ENCODE results near the gene DUSP10.

The DUSP10 gene

DNA sequence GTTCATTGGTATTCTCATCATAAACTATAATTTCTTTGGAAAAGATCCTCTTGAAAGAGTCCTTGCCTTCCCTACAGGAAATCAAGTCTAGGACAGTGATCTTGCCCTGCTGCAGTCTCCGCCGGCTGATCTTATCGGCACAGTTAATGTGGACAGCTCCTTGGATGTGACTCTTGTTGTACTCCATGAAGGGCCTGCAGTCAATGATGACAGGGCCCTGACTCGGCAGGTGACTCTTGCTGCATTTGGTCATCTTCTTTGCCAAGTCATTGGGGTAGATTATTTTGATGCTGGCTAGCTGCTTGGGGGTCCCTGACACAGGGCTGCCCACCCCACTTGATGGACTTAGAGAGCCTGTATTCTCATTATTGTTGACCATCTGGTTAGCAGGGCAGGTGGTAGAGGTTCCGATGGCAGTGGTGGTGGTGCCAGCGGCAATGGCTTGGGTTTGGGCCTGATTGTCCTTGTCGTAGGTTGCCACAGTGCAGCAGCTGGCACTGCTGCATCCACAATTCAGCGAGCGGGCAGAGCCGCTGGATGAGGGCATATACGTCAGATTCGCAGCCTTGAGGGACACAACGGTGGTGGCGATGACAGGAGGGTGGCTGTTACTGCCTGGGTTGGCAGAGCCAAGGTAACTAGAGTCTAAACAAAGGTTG, 2.7 kb downstream of the DUSP10 start:
- Histone ChIP-seq H3K9me3 (ENCODE audit: control extremely low read depth in 1 of 5, control insufficient read depth in 4 of 5, insufficient read depth in 2 of 5, low read depth in 1 of 5, low read length in 4 of 5) (peaks cover 0 to 15% (median 0%) of the 10 kb centered on the region in 5 experiments), H3K4me1 (ENCODE audit: control extremely low read depth in 1 of 4, control insufficient read depth in 4 of 4, insufficient read depth in 4 of 4, low read length in 3 of 4) (peaks cover 15 to 80% (median 69%) of the 10 kb centered on the region in 4 experiments), H3K27me3 (replicated peaks in 2 of 5; ENCODE audit: control insufficient read depth in 4 of 5, insufficient read depth in 5 of 5, low read length in 4 of 5) (no peaks in the 10 kb centered on the region), H3K36me3 (ENCODE audit: control insufficient read depth in 4 of 4, insufficient read depth in 4 of 4, low read length in 3 of 4) (peaks cover 5 to 56% (median 28%) of the 10 kb centered on the region in 4 experiments), H3K4me3 (ENCODE audit: control insufficient read depth in 1 of 7, extremely low read depth in 1 of 7, insufficient read depth in 4 of 7, low read depth in 2 of 7, low read length in 6 of 7) (peak overlapping the region in 5 of 7 experiments; percentile 32 to 100 (median 99)), H3K27ac (ENCODE audit: insufficient read depth in 1 of 2, low read depth in 1 of 2, low read length in 2 of 2, poor library complexity in 1 of 2, severe bottlenecking in 2 of 2) (no peak overlapping the region)
- WGBS (ENCODE audit: insufficient coverage): 99% methylated on average over 14 of the region's 14 CpGs
- ChIA-PET CTCF (interaction anchor here (0.9 to 2.0 kb wide), 6 partner anchors 9 to 107 kb away, joined by 3 to 8 read pairs (median 4); no protein-coding TSS in a partner anchor), POLR2A (interaction anchor here (6.9 kb wide), 1 partner anchor 31 kb away, joined by 58 read pairs; no protein-coding TSS in a partner anchor)
- no peak for DNase-seq

DNA sequence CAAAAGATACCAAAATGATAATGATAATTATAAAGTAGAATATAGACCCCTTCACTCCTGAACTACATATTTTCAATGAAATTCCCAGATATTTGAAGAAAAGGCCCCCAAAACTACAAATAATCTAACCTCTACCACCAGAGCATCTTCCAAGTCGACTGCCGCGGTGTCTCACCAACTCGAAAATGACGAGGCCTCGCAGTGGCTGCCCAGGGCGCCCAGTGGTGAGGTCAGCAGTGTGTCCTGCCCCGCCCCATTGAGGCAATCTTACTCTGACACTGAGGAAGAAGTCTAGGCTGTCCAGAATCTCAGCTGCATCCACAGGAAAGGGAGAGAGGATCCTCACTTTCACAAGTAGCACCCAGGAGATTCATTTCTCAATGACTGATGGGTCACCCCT, 5.2 kb downstream of the DUSP10 start:
- H3K27me3 ChIP-seq (replicated peaks in 2 of 5; ENCODE audit: control insufficient read depth in 4 of 5, insufficient read depth in 5 of 5, low read length in 4 of 5): no peaks in the 10 kb centered on the region
- H3K4me3 ChIP-seq (ENCODE audit: control insufficient read depth in 1 of 7, extremely low read depth in 1 of 7, insufficient read depth in 4 of 7, low read depth in 2 of 7, low read length in 6 of 7): peak overlapping the region in 4 of 7 experiments; percentile 8 to 53 (median 36)
- peaks cover 20 to 88% (median 73%) of the 10 kb centered on the region in 4 experiments for H3K4me1 ChIP-seq (ENCODE audit: control extremely low read depth in 1 of 4, control insufficient read depth in 4 of 4, insufficient read depth in 4 of 4, low read length in 3 of 4)
- H3K9me3 ChIP-seq (ENCODE audit: control extremely low read depth in 1 of 5, control insufficient read depth in 4 of 5, insufficient read depth in 2 of 5, low read depth in 1 of 5, low read length in 4 of 5): peaks cover 0 to 15% (median 0%) of the 10 kb centered on the region in 5 experiments
- ChIA-PET CTCF (interaction anchor here (1.1 to 1.3 kb wide), 2 partner anchors 11 to 21 kb away, joined by 3 to 4 read pairs; no protein-coding TSS in a partner anchor), POLR2A (interaction anchor here (6.9 kb wide), 1 partner anchor 29 kb away, joined by 58 read pairs; no protein-coding TSS in a partner anchor)
- 99% methylated on average over 8 of the region's 8 CpGs for WGBS (ENCODE audit: insufficient coverage)
- H3K27ac ChIP-seq (ENCODE audit: insufficient read depth in 1 of 2, low read depth in 1 of 2, low read length in 2 of 2, poor library complexity in 1 of 2, severe bottlenecking in 2 of 2): no peak overlapping the region
- DNase-seq: no peak
- H3K36me3 ChIP-seq (ENCODE audit: control insufficient read depth in 4 of 4, insufficient read depth in 4 of 4, low read length in 3 of 4): peaks cover 5 to 76% (median 28%) of the 10 kb centered on the region in 4 experiments

DNA sequence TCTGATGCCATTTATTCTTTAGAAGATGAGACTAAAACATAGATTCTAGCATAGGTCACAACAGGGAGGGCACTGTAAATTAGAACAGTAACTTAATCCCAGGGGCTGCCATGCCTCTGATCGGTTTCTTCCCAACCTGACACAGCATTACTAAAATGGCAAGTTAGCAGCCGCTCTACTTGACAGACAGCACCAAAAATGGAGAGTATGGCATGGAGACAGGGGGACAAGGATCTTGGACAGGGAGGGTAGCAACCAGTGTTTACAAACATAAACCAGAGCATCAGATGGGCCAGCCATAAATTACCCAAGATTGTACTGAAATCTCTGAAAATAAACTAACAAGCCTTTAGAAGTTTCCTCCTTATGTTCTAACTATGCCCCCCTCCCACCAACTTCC, 5.9 kb downstream of the DUSP10 start:
- Histone ChIP-seq H3K27me3 (replicated peaks in 2 of 5; ENCODE audit: control insufficient read depth in 4 of 5, insufficient read depth in 5 of 5, low read length in 4 of 5) (no peaks in the 10 kb centered on the region), H3K9me3 (ENCODE audit: control extremely low read depth in 1 of 5, control insufficient read depth in 4 of 5, insufficient read depth in 2 of 5, low read depth in 1 of 5, low read length in 4 of 5) (peaks cover 0 to 15% (median 0%) of the 10 kb centered on the region in 5 experiments), H3K4me1 (ENCODE audit: control extremely low read depth in 1 of 4, control insufficient read depth in 4 of 4, insufficient read depth in 4 of 4, low read length in 3 of 4) (peaks cover 20 to 88% (median 73%) of the 10 kb centered on the region in 4 experiments), H3K36me3 (ENCODE audit: control insufficient read depth in 4 of 4, insufficient read depth in 4 of 4, low read length in 3 of 4) (peaks cover 5 to 80% (median 28%) of the 10 kb centered on the region in 4 experiments), H3K27ac (ENCODE audit: insufficient read depth in 1 of 2, low read depth in 1 of 2, low read length in 2 of 2, poor library complexity in 1 of 2, severe bottlenecking in 2 of 2) (no peak overlapping the region), H3K4me3 (ENCODE audit: control insufficient read depth in 1 of 7, extremely low read depth in 1 of 7, insufficient read depth in 4 of 7, low read depth in 2 of 7, low read length in 6 of 7) (peak overlapping the region in 5 of 7 experiments; percentile 20 to 59 (median 37))
- no peak for DNase-seq
- ChIA-PET POLR2A (interaction anchor here (0.9 kb wide), 1 partner anchor 27 kb away, joined by 3 read pairs; no protein-coding TSS in a partner anchor), CTCF (no interaction called here)
- WGBS (ENCODE audit: insufficient coverage): 100% methylated on average over 1 of the region's 2 CpGs

DNA sequence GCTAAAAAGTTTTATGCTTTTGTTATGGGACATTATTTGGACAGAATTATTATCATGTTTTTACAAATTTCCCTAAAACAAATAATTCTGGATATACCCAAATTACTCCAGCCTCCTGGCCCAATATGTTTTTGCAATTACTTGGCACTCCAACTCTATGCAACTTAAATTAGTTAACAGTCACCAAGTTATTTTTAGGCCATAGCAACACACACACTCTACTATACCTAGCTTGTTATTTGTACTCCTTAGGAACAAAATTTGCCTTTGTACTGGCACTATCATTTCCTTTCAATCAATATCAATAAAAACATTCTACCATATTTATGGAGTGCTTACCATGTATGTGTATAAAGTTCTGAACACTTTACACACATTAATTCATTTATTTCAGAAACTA, 7.7 kb downstream of the DUSP10 start:
- Histone ChIP-seq H3K4me1 (ENCODE audit: control extremely low read depth in 1 of 4, control insufficient read depth in 4 of 4, insufficient read depth in 4 of 4, low read length in 3 of 4) (peaks cover 13 to 78% (median 65%) of the 10 kb centered on the region in 4 experiments), H3K27ac (ENCODE audit: insufficient read depth in 1 of 2, low read depth in 1 of 2, low read length in 2 of 2, poor library complexity in 1 of 2, severe bottlenecking in 2 of 2) (peak overlapping the region in 1 of 2 experiments; percentile 56), H3K27me3 (replicated peaks in 2 of 5; ENCODE audit: control insufficient read depth in 4 of 5, insufficient read depth in 5 of 5, low read length in 4 of 5) (no peaks in the 10 kb centered on the region), H3K4me3 (ENCODE audit: control insufficient read depth in 1 of 7, extremely low read depth in 1 of 7, insufficient read depth in 4 of 7, low read depth in 2 of 7, low read length in 6 of 7) (peak overlapping the region in 2 of 7 experiments; percentile 23 to 53), H3K9me3 (ENCODE audit: control extremely low read depth in 1 of 5, control insufficient read depth in 4 of 5, insufficient read depth in 2 of 5, low read depth in 1 of 5, low read length in 4 of 5) (peaks cover 0 to 12% (median 0%) of the 10 kb centered on the region in 5 experiments), H3K36me3 (ENCODE audit: control insufficient read depth in 4 of 4, insufficient read depth in 4 of 4, low read length in 3 of 4) (peaks cover 5 to 85% (median 24%) of the 10 kb centered on the region in 4 experiments)
- DNase-seq: no peak
- POLR2A ChIA-PET: no interaction called here
- CTCF ChIA-PET: interaction anchor here (1.0 to 3.2 kb wide), 4 partner anchors 9 to 46 kb away, joined by 3 to 13 read pairs (median 5); partner anchors contain the start of gene DUSP10

DNA sequence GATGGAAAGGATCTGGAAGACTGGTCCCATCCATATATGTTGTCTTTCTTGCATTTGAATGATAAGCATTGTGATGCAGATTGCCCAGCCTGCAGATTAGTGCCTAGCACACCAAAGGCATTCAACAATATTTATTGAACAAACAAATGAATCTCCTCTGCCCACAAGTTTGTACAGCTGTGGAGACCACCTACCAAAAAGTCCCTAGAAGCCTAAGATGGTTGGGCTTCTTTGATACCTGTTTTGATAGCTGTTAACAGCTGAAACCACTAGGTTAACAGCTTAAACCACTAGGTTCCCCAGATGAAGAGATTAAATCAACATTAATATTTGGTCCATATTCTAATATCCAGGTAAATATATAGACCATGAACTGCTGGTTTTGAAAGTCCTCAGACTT, 9.8 kb downstream of the DUSP10 start:
- DNase-seq: no peak
- Histone ChIP-seq H3K27ac (ENCODE audit: insufficient read depth in 1 of 2, low read depth in 1 of 2, low read length in 2 of 2, poor library complexity in 1 of 2, severe bottlenecking in 2 of 2) (no peak overlapping the region), H3K4me3 (ENCODE audit: control insufficient read depth in 1 of 7, extremely low read depth in 1 of 7, insufficient read depth in 4 of 7, low read depth in 2 of 7, low read length in 6 of 7) (no peak overlapping the region), H3K36me3 (ENCODE audit: control insufficient read depth in 4 of 4, insufficient read depth in 4 of 4, low read length in 3 of 4) (peaks cover 8 to 85% (median 13%) of the 10 kb centered on the region in 4 experiments), H3K27me3 (replicated peaks in 2 of 5; ENCODE audit: control insufficient read depth in 4 of 5, insufficient read depth in 5 of 5, low read length in 4 of 5) (no peaks in the 10 kb centered on the region), H3K4me1 (ENCODE audit: control extremely low read depth in 1 of 4, control insufficient read depth in 4 of 4, insufficient read depth in 4 of 4, low read length in 3 of 4) (peaks cover 11 to 61% (median 50%) of the 10 kb centered on the region in 4 experiments), H3K9me3 (ENCODE audit: control extremely low read depth in 1 of 5, control insufficient read depth in 4 of 5, insufficient read depth in 2 of 5, low read depth in 1 of 5, low read length in 4 of 5) (peaks cover 0 to 3% (median 0%) of the 10 kb centered on the region in 5 experiments)
- POLR2A ChIA-PET: interaction anchor here (1.3 to 2.7 kb wide), 2 partner anchors 10 to 24 kb away, joined by 6 to 13 read pairs; partner anchors contain the start of gene DUSP10
- CTCF ChIA-PET: interaction anchor here (1.0 to 3.2 kb wide), 2 partner anchors 11 to 189 kb away, joined by 3 to 13 read pairs; partner anchors contain the start of gene DUSP10

DNA sequence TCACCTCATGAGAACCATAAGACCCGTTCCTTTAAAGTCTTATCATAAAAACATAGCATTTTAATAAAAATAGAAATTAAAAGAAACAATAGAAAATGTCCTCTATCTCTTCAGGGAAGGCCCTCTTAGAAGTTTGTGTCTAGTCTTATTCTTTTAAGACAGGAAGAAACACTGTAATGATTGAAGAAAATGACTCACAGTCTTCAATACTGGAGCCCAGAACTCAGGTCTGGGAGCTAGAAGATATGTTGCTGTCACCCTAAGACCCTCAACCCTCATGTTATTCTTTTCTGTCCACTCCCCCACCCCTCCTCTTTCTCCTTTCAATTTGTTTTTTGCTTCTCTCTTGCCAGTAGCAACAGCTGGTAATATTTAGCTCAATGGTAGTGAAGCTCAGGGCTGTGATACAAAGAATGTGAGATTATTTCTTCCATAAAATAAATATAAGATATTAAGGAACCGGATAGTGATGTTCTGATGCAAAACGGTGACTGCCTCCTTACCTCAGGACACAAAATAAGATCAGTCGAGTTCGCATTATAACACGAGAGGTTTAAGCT, 12.0 kb downstream of the DUSP10 start:
- Histone ChIP-seq H3K4me1 (ENCODE audit: control extremely low read depth in 1 of 4, control insufficient read depth in 4 of 4, insufficient read depth in 4 of 4, low read length in 3 of 4) (peaks cover 17 to 61% (median 45%) of the 10 kb centered on the region in 4 experiments), H3K9me3 (ENCODE audit: control extremely low read depth in 1 of 5, control insufficient read depth in 4 of 5, insufficient read depth in 2 of 5, low read depth in 1 of 5, low read length in 4 of 5) (peaks cover 0 to 4% (median 0%) of the 10 kb centered on the region in 5 experiments), H3K27ac (ENCODE audit: insufficient read depth in 1 of 2, low read depth in 1 of 2, low read length in 2 of 2, poor library complexity in 1 of 2, severe bottlenecking in 2 of 2) (peak overlapping the region in 1 of 2 experiments; percentile 40), H3K4me3 (ENCODE audit: control insufficient read depth in 1 of 7, extremely low read depth in 1 of 7, insufficient read depth in 4 of 7, low read depth in 2 of 7, low read length in 6 of 7) (no peak overlapping the region), H3K36me3 (ENCODE audit: control insufficient read depth in 4 of 4, insufficient read depth in 4 of 4, low read length in 3 of 4) (peaks cover 7 to 80% (median 10%) of the 10 kb centered on the region in 4 experiments), H3K27me3 (replicated peaks in 2 of 5; ENCODE audit: control insufficient read depth in 4 of 5, insufficient read depth in 5 of 5, low read length in 4 of 5) (no peaks in the 10 kb centered on the region)
- ChIA-PET CTCF (interaction anchor here (1.1 to 3.6 kb wide), 7 partner anchors 9 to 21 kb away, joined by 3 to 16 read pairs (median 5); partner anchors contain the start of gene DUSP10), POLR2A (interaction anchor here (0.6 kb wide), 1 partner anchor 723 kb away, joined by 3 read pairs; no protein-coding TSS in a partner anchor)
- no CpG with 5 or more reads among the region's 6 CpGs for WGBS (ENCODE audit: insufficient coverage)
- DNase-seq: no peak
